NCI-H748 (cell line): Measurements from ENCODE around the gene HSPB1.
"Not testable (repeated sequence)": the region's sequence is repeated elsewhere in the genome, so short reads cannot be mapped to it uniquely, and the experiment has no call there.

ENCODE experiments used
- DNase-seq: peaks from one replicate; lab custom pipeline; 2025; ENCODE audit not compliant: unreplicated experiment; lab: John Stamatoyannopoulos, UW

Gene HSPB1

DNA sequence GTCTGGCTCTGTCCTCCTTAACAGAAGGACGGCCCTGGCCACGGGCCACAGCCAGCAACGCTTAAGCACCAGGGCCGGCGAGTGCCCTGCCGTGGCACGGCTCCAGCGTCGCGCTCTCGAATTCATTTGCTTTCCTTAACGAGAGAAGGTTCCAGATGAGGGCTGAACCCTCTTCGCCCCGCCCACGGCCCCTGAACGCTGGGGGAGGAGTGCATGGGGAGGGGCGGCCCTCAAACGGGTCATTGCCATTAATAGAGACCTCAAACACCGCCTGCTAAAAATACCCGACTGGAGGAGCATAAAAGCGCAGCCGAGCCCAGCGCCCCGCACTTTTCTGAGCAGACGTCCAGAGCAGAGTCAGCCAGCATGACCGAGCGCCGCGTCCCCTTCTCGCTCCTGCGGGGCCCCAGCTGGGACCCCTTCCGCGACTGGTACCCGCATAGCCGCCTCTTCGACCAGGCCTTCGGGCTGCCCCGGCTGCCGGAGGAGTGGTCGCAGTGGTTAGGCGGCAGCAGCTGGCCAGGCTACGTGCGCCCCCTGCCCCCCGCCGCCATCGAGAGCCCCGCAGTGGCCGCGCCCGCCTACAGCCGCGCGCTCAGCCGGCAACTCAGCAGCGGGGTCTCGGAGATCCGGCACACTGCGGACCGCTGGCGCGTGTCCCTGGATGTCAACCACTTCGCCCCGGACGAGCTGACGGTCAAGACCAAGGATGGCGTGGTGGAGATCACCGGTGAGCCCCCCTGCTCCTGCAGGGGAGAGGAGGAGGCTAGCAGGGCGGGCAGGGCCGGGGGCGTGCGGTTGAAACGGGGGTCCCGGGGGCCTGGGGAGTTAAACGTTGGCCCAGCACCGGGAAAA lies at the start of gene HSPB1:
Gene HSPB1, plus strand, starts transcription at position 327 of the 855 bp plus-strand sequence. Its CDS starts 40 bp downstream, at position 367.
- peak; percentile 87 for DNase-seq

- no peak for DNase-seq
Measured at GRCh38 chr7:76254781-76255180, 47.7 kb upstream of the HSPB1 start.

DNA sequence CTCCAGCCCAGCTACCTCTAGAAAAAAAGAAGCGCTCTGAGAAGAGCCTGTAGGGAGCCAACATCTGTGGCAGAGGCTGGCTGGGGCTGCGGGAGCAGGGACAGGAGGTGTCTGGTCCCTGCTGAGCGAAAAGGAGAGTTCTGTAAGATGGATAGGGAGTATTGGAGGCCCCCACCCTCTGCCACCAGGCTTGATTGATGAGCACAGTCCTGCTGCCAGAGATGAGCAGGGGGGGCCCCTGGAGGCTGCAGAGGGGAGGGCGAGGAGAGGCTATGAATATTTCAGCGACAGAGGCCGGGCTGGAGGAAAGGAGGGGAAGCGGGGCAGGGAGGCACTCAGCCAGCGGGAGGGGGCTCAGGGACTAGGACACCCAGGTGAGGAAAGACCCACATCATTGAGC lies 44.5 kb upstream of the HSPB1 start:
- DNase-seq, result no peak

DNA sequence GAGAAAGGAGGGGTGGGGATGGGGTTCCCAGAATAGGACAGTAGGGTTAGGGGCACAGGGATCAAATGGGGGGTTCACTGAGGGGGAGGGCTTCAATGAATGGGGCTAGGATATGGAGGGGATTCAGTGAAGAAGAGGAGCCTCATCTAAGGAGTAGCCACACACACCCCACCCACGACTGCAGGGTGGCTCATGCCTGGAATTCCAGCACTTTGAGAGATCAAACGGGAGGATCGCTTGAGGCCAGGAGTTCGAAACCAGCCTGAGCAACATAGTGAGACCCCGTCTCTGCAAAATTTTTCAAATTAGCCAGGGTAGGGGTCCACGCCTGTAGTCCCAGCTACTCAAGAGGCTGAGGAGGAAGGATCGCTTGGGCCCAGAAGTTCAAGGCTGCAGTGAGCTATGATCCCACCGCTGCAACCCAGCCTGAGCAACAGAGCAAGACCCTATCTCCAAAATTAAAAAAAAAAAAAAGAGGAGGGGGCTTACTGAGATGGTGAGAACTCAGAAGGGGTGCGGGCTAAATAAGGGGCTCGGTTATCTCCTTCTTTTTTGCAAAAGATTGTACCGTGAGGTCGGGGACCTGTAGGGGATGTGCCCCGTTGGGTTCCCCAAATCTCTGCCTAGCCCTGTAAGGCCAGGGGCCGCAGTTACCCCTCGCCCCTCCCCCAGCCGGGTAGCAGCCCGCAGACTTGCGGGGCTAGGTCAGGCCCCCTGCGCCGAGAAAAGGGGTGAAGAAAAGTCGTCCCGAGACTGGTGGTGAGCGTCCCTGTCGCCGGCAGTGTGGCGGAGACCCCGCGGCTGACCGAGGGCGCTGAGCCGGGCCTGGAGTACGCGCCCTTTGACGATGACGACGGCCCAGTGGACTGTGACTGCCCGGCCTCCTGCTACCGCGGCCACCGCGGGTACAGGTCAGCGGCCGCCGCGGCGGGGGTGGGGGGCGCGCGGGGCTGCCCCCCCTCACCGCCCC lies 43.1 kb upstream of the HSPB1 start:
- peak; percentile 56 for DNase-seq

DNA sequence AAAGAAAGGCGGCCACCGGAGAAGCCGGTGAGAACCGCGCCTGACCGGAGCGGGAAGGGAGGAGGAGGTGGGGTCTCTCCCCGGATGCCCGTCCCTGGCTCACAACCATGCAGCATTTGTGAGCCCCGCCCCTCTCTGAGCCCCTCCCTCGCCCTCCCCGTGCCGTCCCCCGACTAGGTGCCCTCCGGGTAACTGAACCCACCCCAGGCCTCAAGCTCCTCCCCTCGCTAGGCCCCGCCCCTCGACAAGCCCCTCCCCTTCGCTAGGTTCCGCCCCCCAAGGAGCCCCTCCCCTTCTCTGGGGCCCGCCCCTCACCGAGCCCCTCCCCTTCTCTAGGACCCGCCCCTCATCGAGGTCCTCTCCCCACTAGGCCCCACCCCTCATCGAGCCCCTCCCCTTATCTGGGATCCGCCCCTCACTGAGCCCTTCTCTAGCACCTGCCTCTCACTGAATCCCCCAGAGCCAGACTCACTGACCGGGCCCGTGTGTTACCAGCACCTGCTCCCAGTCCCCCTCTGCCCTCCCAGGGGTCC lies 42.2 kb upstream of the HSPB1 start:
- DNase-seq, result peak; percentile 88

DNA sequence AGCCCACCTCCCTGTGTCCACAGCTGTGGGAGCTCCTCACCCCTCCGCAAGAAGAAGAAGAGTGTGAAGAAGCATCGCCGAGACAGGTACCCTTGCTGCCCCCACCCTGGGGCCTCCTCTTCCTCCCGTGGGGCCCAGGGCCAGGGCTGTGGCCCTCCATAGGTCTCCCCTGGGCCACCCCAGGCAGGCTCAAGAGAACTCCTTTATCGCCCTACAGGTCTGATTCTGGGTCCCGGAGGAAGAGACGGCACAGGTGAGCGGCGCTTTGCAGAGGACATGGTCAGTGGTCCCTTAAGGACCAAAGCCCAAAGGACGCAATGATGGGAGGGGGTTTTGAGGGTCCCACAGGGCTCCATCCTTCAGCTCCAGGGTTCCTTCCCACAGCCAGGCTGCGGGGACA lies 41.1 kb upstream of the HSPB1 start:
- DNase-seq, result no peak

GRCh38 chr7:76261931-76262330 lies 40.5 kb upstream of the HSPB1 start:
- DNase-seq, result no peak

DNA sequence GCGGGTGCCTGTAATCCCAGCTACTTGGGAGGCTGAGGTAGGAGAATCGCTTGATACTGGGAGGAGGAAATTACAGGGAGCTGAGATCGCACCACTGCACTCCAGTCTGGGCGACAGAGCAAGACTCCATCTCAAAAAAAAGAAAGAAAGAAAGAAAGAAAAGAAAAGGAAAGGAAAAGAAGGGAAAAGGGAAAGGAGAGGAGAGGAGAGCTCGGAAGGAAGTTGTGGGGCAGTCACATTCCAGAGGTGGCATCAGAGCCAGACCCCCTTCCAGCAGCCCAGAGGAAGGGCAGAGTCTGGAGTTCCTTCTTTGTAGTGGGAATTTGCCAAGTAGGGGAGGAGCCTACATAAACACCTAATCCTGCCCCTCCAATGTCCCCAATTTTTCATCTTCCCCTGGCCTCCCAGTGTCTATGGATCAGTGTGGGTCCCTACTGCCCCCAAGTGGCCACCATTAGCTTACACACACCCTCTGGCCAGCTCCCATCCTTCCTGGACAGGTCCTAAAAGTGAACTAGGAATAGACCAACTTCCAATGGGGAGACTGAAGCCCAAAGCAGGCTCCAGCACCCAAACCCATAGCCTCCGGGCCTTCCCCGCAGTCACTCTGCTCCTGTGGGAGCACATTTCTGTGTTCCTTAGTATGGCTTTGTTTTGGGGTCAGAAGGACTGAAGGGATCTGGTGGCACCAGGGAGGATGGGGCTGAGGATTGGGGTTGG lies 39.6 kb upstream of the HSPB1 start:
- peak; percentile 74 for DNase-seq

DNA sequence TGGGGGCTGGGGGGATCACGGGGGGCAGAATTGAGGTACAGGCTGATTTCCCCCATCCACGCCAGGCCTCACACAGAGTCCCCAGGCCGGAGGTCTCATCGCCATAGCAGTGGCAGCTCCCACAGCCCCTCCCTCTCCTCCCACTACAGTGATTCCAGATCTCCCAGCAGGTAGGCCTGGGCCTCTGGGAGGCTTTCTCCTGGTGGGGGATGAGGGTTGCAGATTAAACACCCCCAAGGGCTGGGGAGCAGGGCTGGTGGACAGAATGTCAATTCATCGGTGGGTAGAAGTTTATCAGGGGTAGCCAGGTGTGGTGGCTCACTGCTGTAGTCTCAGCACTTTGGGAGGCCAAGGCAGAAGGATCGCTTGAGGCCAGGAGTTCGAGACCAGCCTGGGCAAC lies 37.2 kb upstream of the HSPB1 start:
- no peak for DNase-seq

GRCh38 chr7:76267107-76267893 lies 35.2 kb upstream of the HSPB1 start:
- DNase-seq, result no peak

GRCh38 chr7:76267894-76268183 lies 34.6 kb upstream of the HSPB1 start:
- no peak for DNase-seq

GRCh38 chr7:76268376-76268775 lies 34.1 kb upstream of the HSPB1 start:
- no peak for DNase-seq

DNA sequence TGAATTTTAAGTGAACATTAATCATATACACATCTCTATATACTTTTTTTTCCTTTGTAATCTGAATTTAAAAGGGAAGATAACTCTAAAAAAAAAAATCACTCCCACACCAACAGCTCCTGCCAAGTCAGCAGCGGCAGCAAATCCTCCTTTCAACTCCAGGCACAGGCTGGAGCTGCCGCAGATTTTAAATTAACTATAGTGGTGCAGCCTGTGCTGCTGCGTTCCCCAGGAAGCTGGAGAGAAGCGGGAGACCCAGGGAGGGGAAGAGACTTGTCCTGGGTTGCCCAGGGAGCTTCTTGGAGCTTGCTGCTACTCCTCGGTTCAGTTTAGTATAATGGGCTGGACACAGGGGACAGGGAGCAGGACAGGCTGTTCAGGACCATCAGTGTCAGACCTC lies 32.6 kb upstream of the HSPB1 start:
- DNase-seq, result no peak

DNA sequence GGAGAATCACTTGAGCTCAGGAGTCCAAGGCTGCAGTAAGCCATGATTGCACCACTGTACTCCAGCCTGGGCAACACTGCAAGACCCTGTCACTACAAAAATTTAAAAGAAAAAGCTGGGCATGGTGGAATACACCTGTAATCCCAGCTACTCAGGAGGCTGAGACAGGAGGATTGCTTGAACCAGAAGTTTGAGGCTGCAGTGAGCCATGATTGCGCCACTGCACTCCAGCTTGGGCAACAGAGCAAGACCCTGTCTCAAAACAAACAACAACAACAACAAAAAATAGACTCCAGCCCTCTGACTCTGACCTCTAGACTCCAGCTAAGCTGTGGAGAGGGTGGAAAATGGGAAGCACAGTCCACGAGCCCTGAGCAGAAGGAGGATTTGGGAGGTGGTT lies 31.1 kb upstream of the HSPB1 start:
- not testable (repeated sequence) for DNase-seq

GRCh38 chr7:76272142-76272541 lies 30.3 kb upstream of the HSPB1 start:
- no peak for DNase-seq

GRCh38 chr7:76272851-76273497 lies 29.5 kb upstream of the HSPB1 start:
- DNase-seq, result peak; percentile 70

DNA sequence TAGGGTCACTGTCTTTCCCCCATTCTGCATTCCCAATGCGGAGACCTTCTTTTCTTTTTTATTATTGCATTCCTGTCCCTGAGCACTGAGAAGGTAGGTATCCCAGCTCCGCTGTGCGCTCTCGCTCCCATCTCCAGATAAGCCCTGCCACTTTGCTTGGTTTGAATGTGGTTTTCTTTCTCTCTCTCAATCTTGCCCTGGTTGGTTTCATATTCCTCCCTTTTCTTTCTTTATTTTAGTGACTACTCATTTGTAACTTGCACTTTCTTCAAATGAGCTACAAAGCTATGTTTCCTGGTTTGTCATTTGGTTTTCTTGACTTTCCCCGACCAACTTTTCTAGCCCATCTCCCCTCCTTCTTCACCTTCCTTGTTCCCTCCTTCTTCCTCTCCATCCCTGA lies 29.0 kb upstream of the HSPB1 start:
- no peak for DNase-seq

- peak; percentile 23 for DNase-seq
Measured at GRCh38 chr7:76278540-76278939, 23.9 kb upstream of the HSPB1 start.

- no peak for DNase-seq
Measured at GRCh38 chr7:76280408-76280807, 22.1 kb upstream of the HSPB1 start.
